ENCODE data around the gene PACSIN2. TPM values are rescaled to one million over a fixed set of nuclear protein-coding genes. Genes with fewer than 3 reads are reported as not detected.
A peak's percentile ranks its signal among the peaks of the same experiment; 100 is the strongest.

PACSIN2 gene
- total and polyA plus RNA-seq, 2 experiments from 2014 or later = 23.5 to 57.3 TPM

DNA sequence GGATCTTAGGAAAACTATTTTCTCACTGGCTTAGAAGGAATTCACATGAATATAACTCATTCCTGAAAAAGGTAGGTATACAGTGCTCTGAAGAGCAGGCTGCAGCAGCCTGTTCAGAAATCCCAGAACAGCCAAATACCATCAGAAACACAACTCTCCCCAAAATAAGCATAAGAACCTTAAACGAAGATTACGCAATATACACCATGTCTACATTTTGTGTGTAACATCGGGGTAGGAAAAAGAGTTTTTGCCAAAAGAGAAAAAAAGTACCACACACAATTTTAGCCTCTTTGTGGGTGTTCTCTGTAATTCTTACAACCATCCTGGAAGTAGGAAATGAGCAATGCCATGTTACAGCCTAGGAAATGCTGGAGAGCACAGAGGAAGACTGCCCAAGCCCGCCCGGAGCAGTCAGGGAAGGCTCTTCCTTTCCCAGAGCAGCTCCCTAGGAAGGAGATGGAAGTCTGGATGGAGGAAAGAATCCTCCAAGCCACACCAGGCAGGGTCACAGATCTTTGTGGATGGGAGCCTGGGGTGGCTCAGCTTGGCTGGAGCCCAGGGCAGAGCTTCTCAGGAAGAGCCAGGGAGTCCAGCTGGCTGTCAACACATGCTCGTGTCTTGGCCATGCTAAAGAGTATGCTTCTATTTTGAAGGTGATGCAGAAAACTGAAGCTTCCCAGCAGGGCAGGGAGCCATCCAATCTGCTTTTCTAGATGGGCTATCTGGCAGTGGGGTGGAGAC is 108.2 kb downstream of the PACSIN2 start:
- Mint-ChIP-seq H3K4me1 (peaks cover 25% of the 10 kb centered on the region), H3K36me3 (ENCODE audit: low read depth) (peaks cover 10% of the 10 kb centered on the region), H3K27ac (no peak overlapping the region), H3K9me3 (no peaks in the 10 kb centered on the region), H3K27me3 (ENCODE audit: insufficient read depth, low read depth, poor library complexity) (peaks cover 2% of the 10 kb centered on the region), H3K4me3 (no peak overlapping the region)
- no peaks in the 10 kb centered on the region for H3K4me1 ChIP-seq (ENCODE audit: insufficient read depth)
- ATAC-seq (no peak), DNase-seq (ENCODE audit: low spot score) (no peak)
- H3K9me2 ChIP-seq (ENCODE audit: insufficient read depth) = no peaks in the 10 kb centered on the region
- H3K27me3 ChIP-seq (ENCODE audit: insufficient read depth) = no peaks in the 10 kb centered on the region
- H4K20me1 ChIP-seq (replicated peaks; ENCODE audit: insufficient read depth) = peaks cover 33% of the 10 kb centered on the region
- H3K79me2 ChIP-seq (replicated peaks; ENCODE audit: insufficient read depth) = peaks cover 44% of the 10 kb centered on the region
- TF ChIP-seq ZNF331 (CRISPR knock-in tag; IDR thresholded peaks at IDR 0.05; ENCODE audit: low read depth) (no peak), STAT1 (IDR thresholded peaks at IDR 0.05; ENCODE audit: unreplicated experiment) (no peak), POLR2AphosphoS5 (IDR thresholded peaks at IDR 0.05; ENCODE audit: low read depth) (no peak), CREB1 (CRISPR knock-in tag; IDR thresholded peaks at IDR 0.05; ENCODE audit: low read depth) (no peak), JUNB (IDR thresholded peaks at IDR 0.05; ENCODE audit: unreplicated experiment) (no peak), NANOG (IDR thresholded peaks at IDR 0.05; ENCODE audit: borderline replicate concordance) (no peak), ZNF114 (CRISPR knock-in tag; IDR thresholded peaks at IDR 0.05) (no peak), EZH2phosphoT487 (IDR thresholded peaks at IDR 0.05; ENCODE audit: unreplicated experiment) (no peak), EZH2 (IDR thresholded peaks at IDR 0.05; ENCODE audit: low read depth, unreplicated experiment) (no peak)
- TF ChIP-seq, protein P1, sequence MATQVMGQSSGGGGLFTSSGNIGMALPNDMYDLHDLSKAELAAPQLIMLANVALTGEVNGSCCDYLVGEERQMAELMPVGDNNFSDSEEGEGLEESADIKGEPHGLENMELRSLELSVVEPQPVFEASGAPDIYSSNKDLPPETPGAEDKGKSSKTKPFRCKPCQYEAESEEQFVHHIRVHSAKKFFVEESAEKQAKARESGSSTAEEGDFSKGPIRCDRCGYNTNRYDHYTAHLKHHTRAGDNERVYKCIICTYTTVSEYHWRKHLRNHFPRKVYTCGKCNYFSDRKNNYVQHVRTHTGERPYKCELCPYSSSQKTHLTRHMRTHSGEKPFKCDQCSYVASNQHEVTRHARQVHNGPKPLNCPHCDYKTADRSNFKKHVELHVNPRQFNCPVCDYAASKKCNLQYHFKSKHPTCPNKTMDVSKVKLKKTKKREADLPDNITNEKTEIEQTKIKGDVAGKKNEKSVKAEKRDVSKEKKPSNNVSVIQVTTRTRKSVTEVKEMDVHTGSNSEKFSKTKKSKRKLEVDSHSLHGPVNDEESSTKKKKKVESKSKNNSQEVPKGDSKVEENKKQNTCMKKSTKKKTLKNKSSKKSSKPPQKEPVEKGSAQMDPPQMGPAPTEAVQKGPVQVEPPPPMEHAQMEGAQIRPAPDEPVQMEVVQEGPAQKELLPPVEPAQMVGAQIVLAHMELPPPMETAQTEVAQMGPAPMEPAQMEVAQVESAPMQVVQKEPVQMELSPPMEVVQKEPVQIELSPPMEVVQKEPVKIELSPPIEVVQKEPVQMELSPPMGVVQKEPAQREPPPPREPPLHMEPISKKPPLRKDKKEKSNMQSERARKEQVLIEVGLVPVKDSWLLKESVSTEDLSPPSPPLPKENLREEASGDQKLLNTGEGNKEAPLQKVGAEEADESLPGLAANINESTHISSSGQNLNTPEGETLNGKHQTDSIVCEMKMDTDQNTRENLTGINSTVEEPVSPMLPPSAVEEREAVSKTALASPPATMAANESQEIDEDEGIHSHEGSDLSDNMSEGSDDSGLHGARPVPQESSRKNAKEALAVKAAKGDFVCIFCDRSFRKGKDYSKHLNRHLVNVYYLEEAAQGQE (IDR thresholded peaks at IDR 0.05; ENCODE audit: unreplicated experiment) = no peak
- TF ChIP-seq, protein P2, sequence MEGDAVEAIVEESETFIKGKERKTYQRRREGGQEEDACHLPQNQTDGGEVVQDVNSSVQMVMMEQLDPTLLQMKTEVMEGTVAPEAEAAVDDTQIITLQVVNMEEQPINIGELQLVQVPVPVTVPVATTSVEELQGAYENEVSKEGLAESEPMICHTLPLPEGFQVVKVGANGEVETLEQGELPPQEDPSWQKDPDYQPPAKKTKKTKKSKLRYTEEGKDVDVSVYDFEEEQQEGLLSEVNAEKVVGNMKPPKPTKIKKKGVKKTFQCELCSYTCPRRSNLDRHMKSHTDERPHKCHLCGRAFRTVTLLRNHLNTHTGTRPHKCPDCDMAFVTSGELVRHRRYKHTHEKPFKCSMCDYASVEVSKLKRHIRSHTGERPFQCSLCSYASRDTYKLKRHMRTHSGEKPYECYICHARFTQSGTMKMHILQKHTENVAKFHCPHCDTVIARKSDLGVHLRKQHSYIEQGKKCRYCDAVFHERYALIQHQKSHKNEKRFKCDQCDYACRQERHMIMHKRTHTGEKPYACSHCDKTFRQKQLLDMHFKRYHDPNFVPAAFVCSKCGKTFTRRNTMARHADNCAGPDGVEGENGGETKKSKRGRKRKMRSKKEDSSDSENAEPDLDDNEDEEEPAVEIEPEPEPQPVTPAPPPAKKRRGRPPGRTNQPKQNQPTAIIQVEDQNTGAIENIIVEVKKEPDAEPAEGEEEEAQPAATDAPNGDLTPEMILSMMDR (conservative IDR thresholded peaks at IDR 0.05; ENCODE audit: low read depth in 2 of 2) = no peak
- TF ChIP-seq, protein P3, sequence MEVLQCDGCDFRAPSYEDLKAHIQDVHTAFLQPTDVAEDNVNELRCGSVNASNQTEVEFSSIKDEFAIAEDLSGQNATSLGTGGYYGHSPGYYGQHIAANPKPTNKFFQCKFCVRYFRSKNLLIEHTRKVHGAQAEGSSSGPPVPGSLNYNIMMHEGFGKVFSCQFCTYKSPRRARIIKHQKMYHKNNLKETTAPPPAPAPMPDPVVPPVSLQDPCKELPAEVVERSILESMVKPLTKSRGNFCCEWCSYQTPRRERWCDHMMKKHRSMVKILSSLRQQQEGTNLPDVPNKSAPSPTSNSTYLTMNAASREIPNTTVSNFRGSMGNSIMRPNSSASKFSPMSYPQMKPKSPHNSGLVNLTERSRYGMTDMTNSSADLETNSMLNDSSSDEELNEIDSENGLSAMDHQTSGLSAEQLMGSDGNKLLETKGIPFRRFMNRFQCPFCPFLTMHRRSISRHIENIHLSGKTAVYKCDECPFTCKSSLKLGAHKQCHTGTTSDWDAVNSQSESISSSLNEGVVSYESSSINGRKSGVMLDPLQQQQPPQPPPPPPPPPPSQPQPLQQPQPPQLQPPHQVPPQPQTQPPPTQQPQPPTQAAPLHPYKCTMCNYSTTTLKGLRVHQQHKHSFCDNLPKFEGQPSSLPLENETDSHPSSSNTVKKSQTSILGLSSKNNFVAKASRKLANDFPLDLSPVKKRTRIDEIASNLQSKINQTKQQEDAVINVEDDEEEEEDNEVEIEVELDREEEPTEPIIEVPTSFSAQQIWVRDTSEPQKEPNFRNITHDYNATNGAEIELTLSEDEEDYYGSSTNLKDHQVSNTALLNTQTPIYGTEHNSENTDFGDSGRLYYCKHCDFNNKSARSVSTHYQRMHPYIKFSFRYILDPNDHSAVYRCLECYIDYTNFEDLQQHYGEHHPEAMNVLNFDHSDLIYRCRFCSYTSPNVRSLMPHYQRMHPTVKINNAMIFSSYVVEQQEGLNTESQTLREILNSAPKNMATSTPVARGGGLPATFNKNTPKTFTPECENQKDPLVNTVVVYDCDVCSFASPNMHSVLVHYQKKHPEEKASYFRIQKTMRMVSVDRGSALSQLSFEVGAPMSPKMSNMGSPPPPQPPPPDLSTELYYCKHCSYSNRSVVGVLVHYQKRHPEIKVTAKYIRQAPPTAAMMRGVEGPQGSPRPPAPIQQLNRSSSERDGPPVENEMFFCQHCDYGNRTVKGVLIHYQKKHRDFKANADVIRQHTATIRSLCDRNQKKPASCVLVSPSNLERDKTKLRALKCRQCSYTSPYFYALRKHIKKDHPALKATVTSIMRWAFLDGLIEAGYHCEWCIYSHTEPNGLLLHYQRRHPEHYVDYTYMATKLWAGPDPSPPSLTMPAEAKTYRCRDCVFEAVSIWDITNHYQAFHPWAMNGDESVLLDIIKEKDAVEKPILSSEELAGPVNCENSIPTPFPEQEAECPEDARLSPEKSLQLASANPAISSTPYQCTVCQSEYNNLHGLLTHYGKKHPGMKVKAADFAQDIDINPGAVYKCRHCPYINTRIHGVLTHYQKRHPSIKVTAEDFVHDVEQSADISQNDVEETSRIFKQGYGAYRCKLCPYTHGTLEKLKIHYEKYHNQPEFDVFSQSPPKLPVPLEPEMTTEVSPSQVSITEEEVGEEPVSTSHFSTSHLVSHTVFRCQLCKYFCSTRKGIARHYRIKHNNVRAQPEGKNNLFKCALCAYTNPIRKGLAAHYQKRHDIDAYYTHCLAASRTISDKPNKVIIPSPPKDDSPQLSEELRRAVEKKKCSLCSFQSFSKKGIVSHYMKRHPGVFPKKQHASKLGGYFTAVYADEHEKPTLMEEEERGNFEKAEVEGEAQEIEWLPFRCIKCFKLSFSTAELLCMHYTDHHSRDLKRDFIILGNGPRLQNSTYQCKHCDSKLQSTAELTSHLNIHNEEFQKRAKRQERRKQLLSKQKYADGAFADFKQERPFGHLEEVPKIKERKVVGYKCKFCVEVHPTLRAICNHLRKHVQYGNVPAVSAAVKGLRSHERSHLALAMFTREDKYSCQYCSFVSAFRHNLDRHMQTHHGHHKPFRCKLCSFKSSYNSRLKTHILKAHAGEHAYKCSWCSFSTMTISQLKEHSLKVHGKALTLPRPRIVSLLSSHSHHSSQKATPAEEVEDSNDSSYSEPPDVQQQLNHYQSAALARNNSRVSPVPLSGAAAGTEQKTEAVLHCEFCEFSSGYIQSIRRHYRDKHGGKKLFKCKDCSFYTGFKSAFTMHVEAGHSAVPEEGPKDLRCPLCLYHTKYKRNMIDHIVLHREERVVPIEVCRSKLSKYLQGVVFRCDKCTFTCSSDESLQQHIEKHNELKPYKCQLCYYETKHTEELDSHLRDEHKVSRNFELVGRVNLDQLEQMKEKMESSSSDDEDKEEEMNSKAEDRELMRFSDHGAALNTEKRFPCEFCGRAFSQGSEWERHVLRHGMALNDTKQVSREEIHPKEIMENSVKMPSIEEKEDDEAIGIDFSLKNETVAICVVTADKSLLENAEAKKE (CRISPR knock-in tag; IDR thresholded peaks at IDR 0.05) = no peak
- TF ChIP-seq, protein P4, sequence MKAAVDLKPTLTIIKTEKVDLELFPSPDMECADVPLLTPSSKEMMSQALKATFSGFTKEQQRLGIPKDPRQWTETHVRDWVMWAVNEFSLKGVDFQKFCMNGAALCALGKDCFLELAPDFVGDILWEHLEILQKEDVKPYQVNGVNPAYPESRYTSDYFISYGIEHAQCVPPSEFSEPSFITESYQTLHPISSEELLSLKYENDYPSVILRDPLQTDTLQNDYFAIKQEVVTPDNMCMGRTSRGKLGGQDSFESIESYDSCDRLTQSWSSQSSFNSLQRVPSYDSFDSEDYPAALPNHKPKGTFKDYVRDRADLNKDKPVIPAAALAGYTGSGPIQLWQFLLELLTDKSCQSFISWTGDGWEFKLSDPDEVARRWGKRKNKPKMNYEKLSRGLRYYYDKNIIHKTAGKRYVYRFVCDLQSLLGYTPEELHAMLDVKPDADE (IDR thresholded peaks at IDR 0.05) = no peak
- 0 out of 2 replicates have a peak overlapping the region, but pooled peaks have one; percentile 59 for H3K27ac ChIP-seq (ENCODE audit: low read depth)
- H3K36me3 ChIP-seq (ENCODE audit: insufficient read depth) = peaks cover 3% of the 10 kb centered on the region; the same call in 1 of the 2 replicates
- H3F3A ChIP-seq (replicated peaks; ENCODE audit: low read depth) = no peaks in the 10 kb centered on the region
- no peak overlapping the region for H3K4me3 ChIP-seq
- no peak overlapping the region for H3K4me2 ChIP-seq
- H2AFZ ChIP-seq = no peak overlapping the region

Measured in GM23338 (cell line).